Uterus (tissue), 2 donors: Measurements from ENCODE around the gene KMT2C.

Experiments used
- POLR2A ChIP-seq, 2 donors: fragments of 450-650 bp; IDR thresholded peaks; one replicate each; pipeline ENCODE4 v1.6.1; 2016; ENCODE audit warnings: antibody characterized with exemption in 2 of 2, mild to moderate bottlenecking in 1 of 2, moderate library complexity in 1 of 2
- TF ChIP-seq, protein P1 (sequence below), 4 experiments: fragments of 200-600 bp in 2 of 4; fragments of 450-650 bp in 2 of 4; sonication (generic) in 2 of 4; IDR thresholded peaks; one replicate each; pipeline ENCODE4 v1.5.1; 2016 to 2019; ENCODE audit warnings: antibody characterized with exemption in 4 of 4, mild to moderate bottlenecking in 2 of 4, moderate library complexity in 1 of 4

DNA sequence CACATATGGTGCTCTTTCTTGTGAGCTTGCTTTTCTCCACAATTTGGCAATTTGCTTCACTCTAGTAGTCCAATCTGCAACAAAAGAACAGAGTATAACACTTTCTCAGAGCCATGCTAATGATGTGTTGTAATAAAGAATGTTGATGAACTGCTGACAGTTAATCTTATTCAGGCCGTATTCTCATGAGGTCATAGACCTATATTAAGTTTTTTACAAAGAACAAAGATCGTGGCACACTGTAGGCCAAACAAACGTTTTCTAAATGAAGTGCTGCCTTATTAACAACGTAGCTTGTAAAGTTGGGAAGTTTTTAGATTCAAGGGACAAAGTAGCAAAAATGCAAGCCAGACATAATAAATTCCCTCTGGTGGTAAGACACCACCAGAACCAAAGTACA is 250.2 kb downstream of the KMT2C start:
- TF ChIP-seq, protein P1, sequence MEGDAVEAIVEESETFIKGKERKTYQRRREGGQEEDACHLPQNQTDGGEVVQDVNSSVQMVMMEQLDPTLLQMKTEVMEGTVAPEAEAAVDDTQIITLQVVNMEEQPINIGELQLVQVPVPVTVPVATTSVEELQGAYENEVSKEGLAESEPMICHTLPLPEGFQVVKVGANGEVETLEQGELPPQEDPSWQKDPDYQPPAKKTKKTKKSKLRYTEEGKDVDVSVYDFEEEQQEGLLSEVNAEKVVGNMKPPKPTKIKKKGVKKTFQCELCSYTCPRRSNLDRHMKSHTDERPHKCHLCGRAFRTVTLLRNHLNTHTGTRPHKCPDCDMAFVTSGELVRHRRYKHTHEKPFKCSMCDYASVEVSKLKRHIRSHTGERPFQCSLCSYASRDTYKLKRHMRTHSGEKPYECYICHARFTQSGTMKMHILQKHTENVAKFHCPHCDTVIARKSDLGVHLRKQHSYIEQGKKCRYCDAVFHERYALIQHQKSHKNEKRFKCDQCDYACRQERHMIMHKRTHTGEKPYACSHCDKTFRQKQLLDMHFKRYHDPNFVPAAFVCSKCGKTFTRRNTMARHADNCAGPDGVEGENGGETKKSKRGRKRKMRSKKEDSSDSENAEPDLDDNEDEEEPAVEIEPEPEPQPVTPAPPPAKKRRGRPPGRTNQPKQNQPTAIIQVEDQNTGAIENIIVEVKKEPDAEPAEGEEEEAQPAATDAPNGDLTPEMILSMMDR (IDR thresholded peaks at IDR 0.05): no peak
- no peak for TF ChIP-seq POLR2A (IDR thresholded peaks at IDR 0.05)
